ENCODE results near the gene MYO18A.

GRCh38 chr17:29090750-29091605 lies 89.2 kb downstream of the MYO18A start:
- TF ChIP-seq POLR2A (IDR thresholded peaks at IDR 0.05; ENCODE audit: low read depth, low read length) = no peak
- TF ChIP-seq RFX5 (IDR thresholded peaks at IDR 0.05; ENCODE audit: low read depth, low read length) = no peak
- TF ChIP-seq RAD21 (IDR thresholded peaks at IDR 0.05; ENCODE audit: low read length) = no peak
- TF ChIP-seq FOS (IDR thresholded peaks at IDR 0.05; ENCODE audit: low read depth, low read length) = no peak
- no peak for TF ChIP-seq SMC3 (IDR thresholded peaks at IDR 0.05; ENCODE audit: low read depth, low read length)
- no peak for TF ChIP-seq BHLHE40 (IDR thresholded peaks at IDR 0.05; ENCODE audit: low read depth, low read length)

All from IMR-90 (cell line).